Measurements from ENCODE around the gene TOR4A. TPM values are rescaled to one million over a fixed set of nuclear protein-coding genes. Genes with fewer than 3 reads are reported as not detected.
A peak's percentile ranks its signal among the peaks of the same experiment; 100 is the strongest.

Gene TOR4A
- total and polyA plus RNA-seq, 10 of the 15 experiments (the other 5 are each of a cell fraction or from before 2014, with no cell fraction given): 2.0 to 19.9 (median 3.7) TPM

DNA sequence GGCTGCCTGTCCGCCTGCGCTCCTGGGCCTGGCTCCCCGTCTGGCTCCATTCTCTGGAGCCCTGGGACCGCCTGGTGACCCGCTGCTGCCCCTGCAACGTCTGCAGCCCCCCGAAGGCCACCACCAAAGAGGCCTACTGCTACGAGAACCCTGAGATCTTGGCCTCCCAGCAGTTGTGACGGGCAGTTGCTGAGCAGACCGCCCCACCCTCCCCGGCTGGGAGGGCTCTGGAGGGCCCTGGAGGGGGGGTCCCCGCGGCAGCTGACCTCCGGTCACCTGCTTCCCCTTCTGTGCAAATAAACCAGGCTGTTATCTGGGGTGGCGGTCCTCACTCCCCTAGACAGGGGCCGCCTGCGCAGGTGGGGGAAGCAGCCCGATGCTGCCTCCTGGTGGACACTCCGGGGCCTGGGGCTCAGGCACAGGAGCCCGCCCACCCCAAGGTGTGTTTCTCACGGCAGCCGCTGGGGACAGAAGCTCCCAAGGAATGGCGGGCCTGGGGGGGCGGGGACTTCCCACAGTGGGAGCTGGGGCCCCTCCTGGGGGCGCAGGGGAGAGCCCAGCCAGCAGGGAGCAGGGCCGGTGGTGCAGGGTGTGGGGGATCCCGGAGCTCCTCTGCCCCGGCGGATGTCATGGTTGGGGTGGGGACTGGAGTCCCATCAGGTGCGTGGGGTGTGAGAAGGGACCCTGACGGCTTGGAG lies 41.1 kb upstream of the TOR4A start:
- no TSS peak for BruUV-seq (replicated peaks)
- peaks cover 26% of the 10 kb centered on the region for H3K4me1 ChIP-seq (ENCODE audit: control insufficient read depth, insufficient read depth, low read length)
- H3K27ac ChIP-seq (ENCODE audit: control insufficient read depth, insufficient read depth): peak overlapping the region; percentile 31; the same call in 1 of the 2 replicates
- H4K20me1 ChIP-seq (ENCODE audit: control insufficient read depth, insufficient read depth): no peaks in the 10 kb centered on the region
- intact Hi-C loops (cut with micrococcal nuclease; ENCODE audit: unreplicated experiment) (loop anchor here (5.0 kb wide), 1 partner anchor 449 kb away; no protein-coding TSS in a partner anchor), in situ Hi-C loops (cut with MboI) (no loop called here)
- no peaks in the 10 kb centered on the region for H3K9me3 ChIP-seq (replicated peaks; ENCODE audit: control insufficient read depth, insufficient read depth, low read length)
- POLR2A ChIA-PET: interaction anchor here (0.6 to 9.2 kb wide), 10 partner anchors 13 to 805 kb away, joined by 3 to 112 read pairs (median 6); partner anchors contain the start of genes CYSRT1, NELFB, NRARP and RNF208
- SMC1A ChIA-PET (ENCODE audit: uncharacterized antibody, unreplicated experiment): interaction anchor here (0.7 to 2.4 kb wide), 9 partner anchors 11 to 176 kb away, joined by 3 to 6 read pairs (median 4); partner anchors contain the start of gene TOR4A
- peak overlapping the region; percentile 94 for H3K4me2 ChIP-seq (ENCODE audit: control insufficient read depth, insufficient read depth)
- H3K9ac ChIP-seq (ENCODE audit: control insufficient read depth, insufficient read depth, low read length): peak overlapping the region; percentile 44
- H3K36me3 ChIP-seq (ENCODE audit: control insufficient read depth in 2 of 2, insufficient read depth in 2 of 2, low read length in 1 of 2): no peaks in the 10 kb centered on the region
- peak; percentile 65 for ATAC-seq
- DNase-seq (ENCODE audit: low read depth, low spot score): no peak
- 8% methylated on average over 27 of the region's 31 CpGs for WGBS (ENCODE audit: insufficient coverage, insufficient replicate concordance, low lambda C conversion rate, missing lambda C conversion rate)
- peak overlapping the region; percentile 65 for H2AFZ ChIP-seq (ENCODE audit: control insufficient read depth, low read depth, low read length)
- CTCF ChIA-PET: interaction anchor here (0.6 to 5.3 kb wide), 43 partner anchors 11 to 471 kb away, joined by 3 to 52 read pairs (median 4); partner anchors contain the start of genes ANAPC2, CYSRT1, DPP7 and EXD3
- H3K79me2 ChIP-seq (ENCODE audit: control insufficient read depth, insufficient read depth, low read length): peaks cover 8% of the 10 kb centered on the region
- FAIRE-seq: no peak
- RAD21 ChIA-PET (ENCODE audit: unreplicated experiment): interaction anchor here (0.6 to 4.6 kb wide), 30 partner anchors 13 to 437 kb away, joined by 3 to 20 read pairs (median 4); partner anchors contain the start of genes ANAPC2, MAN1B1, NELFB and RNF208
- no peak overlapping the region for H3K4me3 ChIP-seq
- H3K27me3 ChIP-seq (replicated peaks in 1 of 2; ENCODE audit: control insufficient read depth in 2 of 2, insufficient read depth in 2 of 2, low read length in 1 of 2): no peaks in the 10 kb centered on the region
- TF ChIP-seq POU2F2 (IDR thresholded peaks at IDR 0.05; ENCODE audit: borderline replicate concordance, low read depth, low read length) (no peak), RAD51 (IDR thresholded peaks at IDR 0.05) (peak; percentile 64), ESRRA (IDR thresholded peaks at IDR 0.05; ENCODE audit: low read length) (no peak), CREB1 (IDR thresholded peaks at IDR 0.05; ENCODE audit: low read depth) (no peak), NR2C1 (IDR thresholded peaks at IDR 0.05) (no peak; the same call in 1 of the 2 replicates), SIN3A (IDR thresholded peaks at IDR 0.05; ENCODE audit: low read depth, low read length) (peak; percentile 52; the same call in 1 of the 2 replicates), CBX5 (IDR thresholded peaks at IDR 0.05; ENCODE audit: low read depth) (no peak), IKZF2 (IDR thresholded peaks at IDR 0.05) (peak; percentile 85 to 89; a peak in 3 of 4 replicates), NR2F1 (conservative IDR thresholded peaks at IDR 0.05) (peak; percentile 66), YY1 (IDR thresholded peaks at IDR 0.05; ENCODE audit: low read depth, low read length) (peak; percentile 95), DPF2 (IDR thresholded peaks at IDR 0.05) (peak; percentile 75; the same call in 1 of the 2 replicates), GABPA (IDR thresholded peaks at IDR 0.05; ENCODE audit: low read depth) (no peak), MYB (IDR thresholded peaks at IDR 0.05; ENCODE audit: borderline replicate concordance, low read depth, low read length) (no peak), STAT3 (IDR thresholded peaks at IDR 0.05; ENCODE audit: low read depth, low read length) (no peak), NRF1 (conservative IDR thresholded peaks at IDR 0.05; ENCODE audit: low read depth, low read length) (peak; percentile 46), BHLHE40 (IDR thresholded peaks at IDR 0.05; ENCODE audit: borderline replicate concordance in 1 of 2, low read depth in 2 of 2, low read length in 1 of 2) (peak; percentile 72 to 73; a peak in 3 of 4 replicates), BCL11A (IDR thresholded peaks at IDR 0.05; ENCODE audit: low read depth, low read length) (no peak), IRF4 (IDR thresholded peaks at IDR 0.05; ENCODE audit: low read depth, low read length) (no peak), CHD2 (IDR thresholded peaks at IDR 0.05; ENCODE audit: borderline replicate concordance, low read depth, low read length) (peak; percentile 59)
- TF ChIP-seq, protein P1, sequence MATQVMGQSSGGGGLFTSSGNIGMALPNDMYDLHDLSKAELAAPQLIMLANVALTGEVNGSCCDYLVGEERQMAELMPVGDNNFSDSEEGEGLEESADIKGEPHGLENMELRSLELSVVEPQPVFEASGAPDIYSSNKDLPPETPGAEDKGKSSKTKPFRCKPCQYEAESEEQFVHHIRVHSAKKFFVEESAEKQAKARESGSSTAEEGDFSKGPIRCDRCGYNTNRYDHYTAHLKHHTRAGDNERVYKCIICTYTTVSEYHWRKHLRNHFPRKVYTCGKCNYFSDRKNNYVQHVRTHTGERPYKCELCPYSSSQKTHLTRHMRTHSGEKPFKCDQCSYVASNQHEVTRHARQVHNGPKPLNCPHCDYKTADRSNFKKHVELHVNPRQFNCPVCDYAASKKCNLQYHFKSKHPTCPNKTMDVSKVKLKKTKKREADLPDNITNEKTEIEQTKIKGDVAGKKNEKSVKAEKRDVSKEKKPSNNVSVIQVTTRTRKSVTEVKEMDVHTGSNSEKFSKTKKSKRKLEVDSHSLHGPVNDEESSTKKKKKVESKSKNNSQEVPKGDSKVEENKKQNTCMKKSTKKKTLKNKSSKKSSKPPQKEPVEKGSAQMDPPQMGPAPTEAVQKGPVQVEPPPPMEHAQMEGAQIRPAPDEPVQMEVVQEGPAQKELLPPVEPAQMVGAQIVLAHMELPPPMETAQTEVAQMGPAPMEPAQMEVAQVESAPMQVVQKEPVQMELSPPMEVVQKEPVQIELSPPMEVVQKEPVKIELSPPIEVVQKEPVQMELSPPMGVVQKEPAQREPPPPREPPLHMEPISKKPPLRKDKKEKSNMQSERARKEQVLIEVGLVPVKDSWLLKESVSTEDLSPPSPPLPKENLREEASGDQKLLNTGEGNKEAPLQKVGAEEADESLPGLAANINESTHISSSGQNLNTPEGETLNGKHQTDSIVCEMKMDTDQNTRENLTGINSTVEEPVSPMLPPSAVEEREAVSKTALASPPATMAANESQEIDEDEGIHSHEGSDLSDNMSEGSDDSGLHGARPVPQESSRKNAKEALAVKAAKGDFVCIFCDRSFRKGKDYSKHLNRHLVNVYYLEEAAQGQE (IDR thresholded peaks at IDR 0.05; ENCODE audit: low read depth, low read length): no peak

Measured in GM12878 (cell line).